VCaP (cell line): ENCODE data around the gene SIK3.

Source experiments
- H3K27ac ChIP-seq: fragments of 450-650 bp; 2 replicates; pipeline ENCODE4 v1.5.1; 2017
- TF ChIP-seq, protein P1 (sequence below): fragments of 450-650 bp; conservative IDR thresholded peaks from 2 replicates; pipeline ENCODE4 v1.5.1; 2017; ENCODE audit warnings: mild to moderate bottlenecking, moderate library complexity

Gene SIK3

GRCh38 chr11:116935514-116935913 lies 162.7 kb downstream of the SIK3 start:
- H3K27ac ChIP-seq, result no peak overlapping the region
- TF ChIP-seq, protein P1, sequence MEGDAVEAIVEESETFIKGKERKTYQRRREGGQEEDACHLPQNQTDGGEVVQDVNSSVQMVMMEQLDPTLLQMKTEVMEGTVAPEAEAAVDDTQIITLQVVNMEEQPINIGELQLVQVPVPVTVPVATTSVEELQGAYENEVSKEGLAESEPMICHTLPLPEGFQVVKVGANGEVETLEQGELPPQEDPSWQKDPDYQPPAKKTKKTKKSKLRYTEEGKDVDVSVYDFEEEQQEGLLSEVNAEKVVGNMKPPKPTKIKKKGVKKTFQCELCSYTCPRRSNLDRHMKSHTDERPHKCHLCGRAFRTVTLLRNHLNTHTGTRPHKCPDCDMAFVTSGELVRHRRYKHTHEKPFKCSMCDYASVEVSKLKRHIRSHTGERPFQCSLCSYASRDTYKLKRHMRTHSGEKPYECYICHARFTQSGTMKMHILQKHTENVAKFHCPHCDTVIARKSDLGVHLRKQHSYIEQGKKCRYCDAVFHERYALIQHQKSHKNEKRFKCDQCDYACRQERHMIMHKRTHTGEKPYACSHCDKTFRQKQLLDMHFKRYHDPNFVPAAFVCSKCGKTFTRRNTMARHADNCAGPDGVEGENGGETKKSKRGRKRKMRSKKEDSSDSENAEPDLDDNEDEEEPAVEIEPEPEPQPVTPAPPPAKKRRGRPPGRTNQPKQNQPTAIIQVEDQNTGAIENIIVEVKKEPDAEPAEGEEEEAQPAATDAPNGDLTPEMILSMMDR, result no peak

DNA sequence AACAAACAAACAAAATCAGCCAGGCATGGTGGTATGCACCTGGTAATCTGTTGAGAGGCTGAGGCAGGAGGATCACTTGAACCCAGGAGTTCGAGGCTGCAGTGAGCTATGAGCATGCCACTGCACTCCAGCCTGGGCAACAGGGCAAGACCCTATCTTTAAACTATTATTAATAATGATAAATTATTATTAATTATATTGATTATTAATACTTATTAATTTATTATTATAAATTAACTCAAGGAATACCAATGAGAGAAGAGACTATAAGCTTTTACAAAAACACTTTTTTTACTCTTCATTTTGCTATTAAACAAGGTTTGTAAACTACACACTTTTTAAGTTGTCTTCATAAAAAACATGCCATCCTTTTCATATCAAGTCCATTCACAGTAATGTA lies 163.1 kb downstream of the SIK3 start:
- H3K27ac ChIP-seq, result no peak overlapping the region
- TF ChIP-seq, protein P1, result no peak

DNA sequence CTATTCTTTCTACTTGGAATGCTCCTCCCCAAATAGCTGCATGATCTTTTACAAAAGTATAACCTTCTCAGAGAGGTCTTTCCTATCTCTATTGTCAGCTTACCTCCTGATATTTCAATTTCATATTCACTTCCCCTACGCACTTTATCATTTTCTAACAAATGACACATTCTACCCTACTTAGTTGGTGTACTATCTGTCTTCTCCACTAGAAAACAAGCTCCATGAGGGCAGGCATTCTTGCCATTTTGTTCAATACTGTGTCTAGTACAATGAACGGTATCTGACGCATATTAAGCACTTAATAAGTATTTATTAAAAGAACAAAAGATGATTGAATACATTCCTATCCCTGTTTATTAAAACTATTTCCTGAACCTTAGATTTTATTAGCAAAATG lies 164.3 kb downstream of the SIK3 start:
- H3K27ac ChIP-seq, result no peak overlapping the region
- TF ChIP-seq, protein P1, result no peak

DNA sequence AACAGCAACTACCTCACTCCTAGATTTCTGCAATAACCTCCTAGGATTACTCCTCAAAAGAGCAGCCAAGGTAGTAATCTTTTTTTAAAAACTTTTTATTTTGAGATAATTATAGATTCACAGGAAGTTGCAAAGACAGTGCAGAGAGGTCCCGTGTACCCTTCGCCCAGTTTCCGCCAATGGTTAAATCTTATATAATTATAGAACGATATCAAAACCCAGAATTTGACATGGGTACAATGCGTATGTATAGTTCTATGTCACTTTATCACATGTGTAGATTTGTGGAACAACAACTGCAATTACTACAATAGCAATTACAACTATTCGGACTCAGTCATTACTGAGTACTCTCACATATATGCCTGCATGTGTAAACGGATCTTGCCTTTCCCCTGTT lies 166.0 kb downstream of the SIK3 start:
- no peak overlapping the region for H3K27ac ChIP-seq

DNA sequence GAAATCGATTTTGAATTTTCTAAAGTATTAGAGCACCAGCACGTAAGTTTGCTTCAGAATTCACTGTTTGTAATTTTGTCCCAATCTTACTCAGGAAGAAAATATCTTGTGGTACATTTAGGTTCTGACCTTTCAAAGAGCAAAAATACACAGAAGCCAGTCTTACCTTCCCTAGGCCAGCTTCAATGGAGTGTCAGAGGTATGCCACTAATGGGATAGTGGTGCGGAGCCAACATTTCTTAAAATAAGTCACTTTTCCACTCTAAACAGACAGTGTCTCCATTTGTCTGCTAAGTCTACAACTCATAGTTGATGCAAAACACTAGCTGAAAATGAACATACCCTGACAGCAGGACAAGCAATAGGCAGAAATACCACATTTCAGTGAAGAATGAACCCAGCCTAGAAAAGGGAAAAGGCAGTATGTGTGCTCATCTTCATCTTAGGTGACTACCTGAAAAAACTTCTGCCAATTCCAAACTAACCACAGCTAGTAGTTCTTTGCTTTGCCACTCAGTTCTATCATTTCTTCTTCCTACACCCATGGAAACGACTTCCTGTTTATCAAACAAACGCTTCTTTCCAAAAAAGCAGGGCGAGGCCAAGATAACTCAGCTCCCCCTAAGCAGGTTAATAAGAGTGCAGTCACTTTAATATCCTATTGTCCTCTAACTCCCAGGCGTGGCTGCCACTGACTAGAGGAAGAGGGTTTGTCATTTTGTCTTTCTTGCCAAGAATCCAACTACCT lies 166.8 kb downstream of the SIK3 start:
- no peak overlapping the region for H3K27ac ChIP-seq
- TF ChIP-seq, protein P1, result no peak

More for the DNA sequence above, 166.0 kb downstream of the SIK3 start:
- TF ChIP-seq, protein P1, result no peak

DNA sequence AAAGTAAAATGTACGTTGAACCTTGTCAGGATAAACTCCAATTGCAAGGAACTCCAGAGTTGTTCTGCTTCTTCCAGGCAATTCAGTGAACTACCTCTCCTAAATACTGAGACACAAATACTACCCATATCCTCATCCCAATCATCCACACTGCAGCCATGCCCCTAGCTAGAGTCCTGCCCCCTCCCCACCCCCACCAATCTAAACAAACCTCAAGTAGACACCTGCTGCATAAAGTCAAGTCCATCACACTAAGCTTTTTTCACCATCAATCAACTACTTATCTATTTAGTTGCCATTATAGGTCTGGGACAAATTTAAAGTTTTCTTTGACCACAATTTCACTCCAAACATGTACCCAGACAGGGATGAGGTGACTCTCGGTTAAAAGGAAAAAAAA lies 167.6 kb downstream of the SIK3 start:
- TF ChIP-seq, protein P1, result no peak
- H3K27ac ChIP-seq, result no peak overlapping the region

- TF ChIP-seq, protein P1, result no peak
- no peak overlapping the region for H3K27ac ChIP-seq
Observed at GRCh38 chr11:116930177-116930576, 168.1 kb downstream of the SIK3 start.
